HCT116 (cell line): ENCODE measurements around the gene CORO2B. TPM values are rescaled to one million over a fixed set of nuclear protein-coding genes. Genes with fewer than 3 reads are reported as not detected.

ENCODE experiments used
- ATAC-seq: fragments of 200-7000 bp; cut with Tn5 transposase; 2 replicates; pipeline ENCODE4 v1.9.1; 2020; ENCODE audit warnings: mild to moderate bottlenecking, moderate library complexity
- BruUV-seq: library from RNA; stranded (reverse); fragments of 400-500 nt; replicated peaks from 2 replicates; lab custom pipeline; 2021; lab: Mats Ljungman, UMichigan
- CTCF ChIA-PET: fragments of 300-600 bp; sonication (Branson Sonifier 250); formaldehyde crosslinking; loops from one replicate; lab custom pipeline; 2021; ENCODE audit warnings: antibody characterized with exemption; lab: Charles Lee
- POLR2A ChIA-PET: fragments of 300-600, 350-600 bp; sonication (Branson Sonifier 250); formaldehyde crosslinking; loops from one replicate; lab custom pipeline; 2021; ENCODE audit warnings: antibody characterized with exemption; lab: Charles Lee
- RAD21 ChIA-PET, 2 experiments: fragments of 300-600 bp; sonication (Branson Sonifier 250); formaldehyde crosslinking; loops; one replicate each; lab custom pipeline; 2023; ENCODE audit warnings: low total read pairs in 2 of 2; ENCODE audit not compliant: uncharacterized antibody in 2 of 2, unreplicated experiment in 2 of 2, low non-redundant PET in 1 of 2; lab: Charles Lee
- DNase-seq: peaks from one replicate; pipeline ENCODE4 v3.0.0-alpha.2; 2010; ENCODE audit warnings: low read depth, low spot score
- H2AFZ ChIP-seq: fragments of 200-600 bp; shearing (Covaris generic), sonication (generic); 2 replicates; pipeline ENCODE4 v1.6.1; 2017; ENCODE audit warnings: low read depth, mixed run types, mixed read lengths, antibody characterized with exemption, low read length; ENCODE audit not compliant: poor library complexity, severe bottlenecking
- H3K27ac ChIP-seq: 2 replicates; pipeline ENCODE4 v1.5.1; 2012; ENCODE audit warnings: low read depth, low read length
- H3K27me3 ChIP-seq: fragments of 200-600 bp; sonication (generic); 2 replicates; pipeline ENCODE4 v1.6.1; 2016; ENCODE audit warnings: mixed run types, low read length, mixed read lengths; ENCODE audit not compliant: insufficient read depth
- H3K36me3 ChIP-seq, 2 experiments: fragments of 200-500 bp in 1 of 2; fragments of 200-600 bp in 1 of 2; sonication (Bioruptor generic) in 1 of 2; sonication (generic) in 1 of 2; 2 replicates each; pipeline versions ENCODE4 v1.5.1 to v1.6.1; 2014 to 2016; ENCODE audit warnings: low read length in 2 of 2, inconsistent platforms in 1 of 2, mixed read lengths in 1 of 2, mixed run types in 1 of 2; ENCODE audit not compliant: insufficient read depth in 2 of 2, control insufficient read depth in 1 of 2
- H3K4me1 ChIP-seq, 2 experiments: fragments of 200-600 bp in 1 of 2; sonication (generic) in 1 of 2; 2 replicates each; pipeline versions ENCODE4 v1.5.1 to v1.6.1; 2012 to 2017; ENCODE audit warnings: low read length in 2 of 2, inconsistent platforms in 1 of 2, mild to moderate bottlenecking in 1 of 2, mixed read lengths in 1 of 2, mixed run types in 1 of 2, moderate library complexity in 1 of 2; ENCODE audit not compliant: insufficient read depth in 2 of 2, control insufficient read depth in 1 of 2
- H3K4me2 ChIP-seq: fragments of 200-600 bp; sonication (generic); 2 replicates; pipeline ENCODE4 v1.6.1; 2017; ENCODE audit warnings: mixed run types, low read length, mixed read lengths
- H3K4me3 ChIP-seq, 2 experiments: fragments of 200-600 bp in 1 of 2; sonication (generic) in 1 of 2; replicated peaks in 1 of 2; 2 replicates each; pipeline ENCODE4 v1.5.1; 2011 to 2016; ENCODE audit warnings: low read length in 2 of 2, control low read depth in 1 of 2, low read depth in 1 of 2, mild to moderate bottlenecking in 1 of 2, mixed read lengths in 1 of 2, mixed run types in 1 of 2
- H3K79me2 ChIP-seq: fragments of 200-600 bp; sonication (generic); 2 replicates; pipeline ENCODE4 v1.6.1; 2017; ENCODE audit warnings: mild to moderate bottlenecking, mixed run types, low read length, moderate library complexity, mixed read lengths; ENCODE audit not compliant: insufficient read depth
- H3K9ac ChIP-seq: fragments of 200-600 bp; sonication (generic); 2 replicates; pipeline ENCODE4 v1.6.1; 2016; ENCODE audit warnings: low read length, mixed read lengths
- H3K9me2 ChIP-seq: fragments of 200-600 bp; sonication (generic), shearing (Covaris generic); 2 replicates; pipeline ENCODE4 v1.6.1; 2017; ENCODE audit warnings: mixed run types, mild to moderate bottlenecking, moderate library complexity; ENCODE audit not compliant: insufficient read depth
- H3K9me3 ChIP-seq, 2 experiments: fragments of 200-500 bp in 1 of 2; fragments of 200-600 bp in 1 of 2; sonication (Bioruptor generic) in 1 of 2; sonication (generic) in 1 of 2; 2 replicates each; pipeline ENCODE4 v1.6.1; 2014 to 2017; ENCODE audit warnings: low read length in 2 of 2, mixed read lengths in 2 of 2, inconsistent platforms in 1 of 2, low read depth in 1 of 2, mild to moderate bottlenecking in 1 of 2, mixed run types in 1 of 2, moderate library complexity in 1 of 2; ENCODE audit not compliant: control insufficient read depth in 1 of 2, insufficient read depth in 1 of 2
- H4K20me1 ChIP-seq: fragments of 200-600 bp; sonication (generic), shearing (Covaris generic); 2 replicates; pipeline ENCODE4 v1.6.1; 2017; ENCODE audit warnings: mixed run types, mild to moderate bottlenecking, moderate library complexity; ENCODE audit not compliant: insufficient read depth
- FOSL1 ChIP-seq: IDR thresholded peaks from 2 replicates; pipeline ENCODE4 v1.6.1; 2012; ENCODE audit warnings: low read depth
- SRF ChIP-seq: IDR thresholded peaks from 2 replicates; pipeline ENCODE4 v1.6.1; 2012; ENCODE audit warnings: low read depth
- TCF7L2 ChIP-seq: IDR thresholded peaks from 2 replicates; pipeline ENCODE4 v1.7.0; 2011; ENCODE audit warnings: borderline replicate concordance, inconsistent platforms; ENCODE audit not compliant: insufficient read depth, insufficient read length; ENCODE audit errors: extremely low read depth
- ZBTB33 ChIP-seq: IDR thresholded peaks from 2 replicates; pipeline ENCODE4 v1.6.1; 2011; ENCODE audit warnings: mild to moderate bottlenecking, low read length, moderate library complexity; ENCODE audit not compliant: insufficient replicate concordance; ENCODE audit errors: extremely low read depth
- ZNF274 ChIP-seq: fragments of 200-500 bp; sonication (Bioruptor generic); IDR thresholded peaks from 2 replicates; pipeline ENCODE4 v1.6.1; 2014; ENCODE audit warnings: mild to moderate bottlenecking, low read depth, low read length, inconsistent platforms
- intact Hi-C: fragments of 100-400 bp; cut with micrococcal nuclease; formaldehyde crosslinking; loops from 2 replicates; pipeline ENCODE4 v1.10.0; 2022
- total RNA-seq: library from RNA; stranded (reverse); gene quantifications from one replicate; pipeline ENCODE4 v1.2.1, GENCODE V29; 2021; ENCODE audit not compliant: unreplicated experiment

Gene CORO2B
- total RNA-seq, 1 experiment from 2014 or later: 2.8 TPM

DNA sequence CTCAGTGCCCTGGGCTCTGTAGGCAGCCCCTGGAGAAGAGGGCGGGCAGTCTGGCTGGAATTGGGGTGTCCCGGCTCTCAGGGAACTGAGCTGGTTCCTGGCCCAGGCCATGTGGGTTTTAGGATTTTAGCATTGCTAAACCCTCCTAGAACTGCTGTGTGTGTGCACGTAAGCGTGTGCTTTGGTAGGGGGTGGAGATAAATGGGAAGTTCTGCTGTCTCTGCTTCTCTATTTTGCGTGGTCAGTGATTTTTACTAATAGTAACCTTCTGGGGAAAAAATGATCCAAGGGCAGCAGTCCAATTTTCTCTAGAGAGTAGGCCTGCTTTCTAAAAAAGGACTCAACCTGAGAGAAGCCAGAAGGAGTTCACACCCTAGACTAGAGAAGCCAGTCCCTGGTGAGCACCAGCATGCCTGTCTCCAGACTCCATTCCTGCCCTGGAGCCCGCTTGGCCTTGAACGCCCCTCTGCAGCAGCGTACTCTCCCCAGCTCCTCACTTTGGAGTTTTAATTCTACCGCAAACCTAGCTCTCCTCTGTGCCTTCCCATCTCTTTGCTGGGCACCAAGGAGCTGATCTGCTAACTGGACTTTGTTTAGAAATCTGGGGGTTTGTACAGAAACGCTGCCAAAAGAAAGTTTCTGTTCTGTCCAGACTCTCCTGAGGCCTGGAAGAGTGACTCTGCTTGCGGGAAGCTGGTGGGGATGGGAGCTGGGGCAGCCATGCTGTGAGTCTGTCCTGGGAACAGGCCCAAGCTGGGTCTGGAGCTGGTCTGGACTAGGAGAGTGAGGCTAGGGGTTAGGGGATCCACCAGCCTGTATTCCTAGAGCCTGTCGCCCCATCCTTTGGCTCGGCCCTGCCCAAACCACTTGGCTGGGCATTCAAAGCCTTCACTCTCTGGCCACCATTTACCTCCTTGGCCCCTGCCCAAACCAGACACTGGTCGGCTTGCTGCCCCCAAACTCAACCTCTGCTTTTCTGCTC is 19.7 kb downstream of the CORO2B start:
- Histone ChIP-seq H3K36me3 (no peaks in the 10 kb centered on the region), H3K4me3 (no peak overlapping the region), H4K20me1 (no peaks in the 10 kb centered on the region), H3K9me3 (no peaks in the 10 kb centered on the region), H3K79me2 (no peaks in the 10 kb centered on the region), H3K27me3 (no peaks in the 10 kb centered on the region), H3K9ac (no peak overlapping the region), H2AFZ (no peak overlapping the region), H3K4me2 (no peak overlapping the region), H3K4me1 (no peaks in the 10 kb centered on the region; a peak in 1 of 4 replicates), H3K27ac (no peak overlapping the region), H3K9me2 (no peaks in the 10 kb centered on the region)
- TF ChIP-seq TCF7L2 (no peak), SRF (no peak), ZBTB33 (no peak), ZNF274 (no peak), FOSL1 (no peak)
- no TSS peak for BruUV-seq
- no peak for ATAC-seq
- ChIA-PET CTCF (interaction anchor here (1.1 kb wide), 1 partner anchor 12 kb away, joined by 3 read pairs; no protein-coding TSS in a partner anchor), POLR2A (no interaction called here), RAD21 (no interaction called here)
- DNase-seq: no peak
- intact Hi-C loops: no loop called here
